ENCODE results near the gene CCDC57. TPM values are rescaled to one million over a fixed set of nuclear protein-coding genes. Genes with fewer than 3 reads are reported as not detected.

Gene CCDC57
- total RNA-seq, 1 donor from 2014 or later: 37.2 TPM

GRCh38 chr17:82104797-82105416 is 107.7 kb downstream of the CCDC57 start:
- Mint-ChIP-seq H3K27ac (ENCODE audit: unreplicated experiment) (no peak overlapping the region), H3K27me3 (ENCODE audit: unreplicated experiment) (peaks cover 5% of the 10 kb centered on the region), H3K4me3 (ENCODE audit: unreplicated experiment) (no peak overlapping the region), H3K4me1 (ENCODE audit: unreplicated experiment) (peaks cover 13% of the 10 kb centered on the region), H3K9me3 (ENCODE audit: unreplicated experiment) (no peaks in the 10 kb centered on the region), H3K36me3 (ENCODE audit: low read depth, unreplicated experiment) (peaks cover 4% of the 10 kb centered on the region)
- no peak for DNase-seq (ENCODE audit: low spot score)
- TF ChIP-seq, protein P1, sequence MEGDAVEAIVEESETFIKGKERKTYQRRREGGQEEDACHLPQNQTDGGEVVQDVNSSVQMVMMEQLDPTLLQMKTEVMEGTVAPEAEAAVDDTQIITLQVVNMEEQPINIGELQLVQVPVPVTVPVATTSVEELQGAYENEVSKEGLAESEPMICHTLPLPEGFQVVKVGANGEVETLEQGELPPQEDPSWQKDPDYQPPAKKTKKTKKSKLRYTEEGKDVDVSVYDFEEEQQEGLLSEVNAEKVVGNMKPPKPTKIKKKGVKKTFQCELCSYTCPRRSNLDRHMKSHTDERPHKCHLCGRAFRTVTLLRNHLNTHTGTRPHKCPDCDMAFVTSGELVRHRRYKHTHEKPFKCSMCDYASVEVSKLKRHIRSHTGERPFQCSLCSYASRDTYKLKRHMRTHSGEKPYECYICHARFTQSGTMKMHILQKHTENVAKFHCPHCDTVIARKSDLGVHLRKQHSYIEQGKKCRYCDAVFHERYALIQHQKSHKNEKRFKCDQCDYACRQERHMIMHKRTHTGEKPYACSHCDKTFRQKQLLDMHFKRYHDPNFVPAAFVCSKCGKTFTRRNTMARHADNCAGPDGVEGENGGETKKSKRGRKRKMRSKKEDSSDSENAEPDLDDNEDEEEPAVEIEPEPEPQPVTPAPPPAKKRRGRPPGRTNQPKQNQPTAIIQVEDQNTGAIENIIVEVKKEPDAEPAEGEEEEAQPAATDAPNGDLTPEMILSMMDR (IDR thresholded peaks at IDR 0.05; ENCODE audit: unreplicated experiment): no peak

DNA sequence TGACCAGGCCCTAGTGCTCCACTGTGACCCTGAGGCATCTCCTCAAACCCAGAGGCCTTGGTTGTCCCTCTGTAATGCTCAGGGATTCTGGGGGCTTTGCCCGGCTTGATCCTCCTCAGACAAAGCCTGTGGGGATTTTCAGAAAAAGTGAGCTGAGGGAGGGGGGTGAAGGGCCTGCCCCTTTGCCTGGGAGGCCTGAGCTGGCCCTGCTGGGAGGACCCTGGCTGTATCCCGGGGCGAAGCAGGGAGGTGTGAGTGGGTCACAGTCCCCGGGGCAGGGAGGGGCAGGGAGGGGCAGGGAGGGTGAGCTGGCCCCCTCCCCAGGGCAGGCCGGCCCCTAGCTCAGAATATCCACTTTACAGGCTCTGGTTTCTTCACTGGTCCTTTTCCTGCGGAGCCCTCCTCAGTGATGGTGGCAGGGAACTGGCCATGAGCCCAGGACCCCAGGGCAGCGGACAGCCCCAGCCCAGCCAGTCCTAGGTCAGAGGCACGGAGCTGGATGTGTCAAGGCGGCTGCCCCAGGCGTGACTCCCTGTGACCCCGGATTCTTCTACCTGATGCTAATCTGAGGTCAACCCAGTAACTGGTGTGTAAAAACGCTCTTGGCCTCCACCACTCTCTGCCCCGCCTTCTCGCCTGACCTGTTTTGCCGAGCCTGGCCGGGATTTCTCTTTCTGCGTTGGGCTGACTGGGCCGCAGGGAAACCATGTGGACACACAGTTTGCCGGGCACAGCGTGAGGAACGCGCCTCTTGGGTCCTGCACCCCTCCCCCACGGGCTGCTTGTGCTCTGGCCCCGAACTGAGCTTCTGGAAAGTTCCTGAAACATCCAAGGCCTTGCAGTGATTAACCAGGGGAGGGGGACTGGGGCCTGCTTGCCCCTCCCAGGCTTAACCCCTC is 108.8 kb downstream of the CCDC57 start:
- TF ChIP-seq, protein P1 (IDR thresholded peaks at IDR 0.05; ENCODE audit: unreplicated experiment): no peak
- Mint-ChIP-seq H3K9me3 (ENCODE audit: unreplicated experiment) (no peaks in the 10 kb centered on the region), H3K27ac (ENCODE audit: unreplicated experiment) (no peak overlapping the region), H3K4me1 (ENCODE audit: unreplicated experiment) (peaks cover 13% of the 10 kb centered on the region), H3K36me3 (ENCODE audit: low read depth, unreplicated experiment) (peaks cover 4% of the 10 kb centered on the region), H3K27me3 (ENCODE audit: unreplicated experiment) (peaks cover 7% of the 10 kb centered on the region), H3K4me3 (ENCODE audit: unreplicated experiment) (no peak overlapping the region)
- no peak for DNase-seq (ENCODE audit: low spot score)

DNA sequence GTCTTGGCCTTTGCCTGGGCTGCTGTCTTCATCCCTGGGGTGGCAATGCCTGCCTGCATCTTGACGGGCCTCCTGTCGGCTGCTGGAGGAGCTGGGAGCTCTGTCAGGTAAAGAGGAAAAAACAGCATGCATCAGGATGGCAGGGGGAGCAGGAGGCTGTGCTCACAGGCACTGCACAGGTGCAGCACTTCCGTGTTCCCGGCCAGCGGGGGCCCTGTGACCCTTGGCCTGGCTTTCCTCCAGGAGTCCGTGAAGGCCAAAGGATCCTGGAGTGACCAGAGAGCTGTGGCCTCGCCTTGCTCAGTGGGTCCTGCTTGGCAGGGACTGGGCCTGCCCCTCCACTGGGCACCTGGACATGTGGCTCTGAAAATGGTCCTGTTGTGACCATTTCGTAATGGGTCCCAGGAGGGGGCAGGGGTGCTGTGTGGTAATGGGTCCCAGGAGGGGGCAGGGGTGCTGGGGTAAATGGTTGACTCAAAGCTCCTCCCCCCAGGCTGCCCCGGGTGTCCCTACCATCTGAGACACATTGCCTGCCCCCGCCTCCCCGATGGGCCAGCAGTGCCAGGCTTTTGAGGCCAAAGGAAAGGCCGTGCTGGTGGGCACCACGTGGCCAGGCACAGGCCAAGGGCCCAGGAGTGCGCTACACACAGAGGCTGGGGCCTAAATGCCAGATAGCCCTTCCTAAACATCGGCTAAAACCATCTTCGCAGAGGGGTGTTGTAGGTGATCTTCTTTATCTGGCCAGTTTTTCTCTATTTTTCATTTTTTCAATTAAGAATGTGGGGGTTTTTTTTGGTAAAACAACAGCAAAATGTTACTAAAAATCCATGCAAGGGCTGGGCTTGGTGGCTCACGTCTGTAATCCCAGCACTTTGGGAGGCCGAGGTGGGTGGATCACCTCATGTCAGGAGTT is 110.6 kb downstream of the CCDC57 start:
- Mint-ChIP-seq H3K4me3 (ENCODE audit: unreplicated experiment) (no peak overlapping the region), H3K36me3 (ENCODE audit: low read depth, unreplicated experiment) (peaks cover 4% of the 10 kb centered on the region), H3K27ac (ENCODE audit: unreplicated experiment) (no peak overlapping the region), H3K27me3 (ENCODE audit: unreplicated experiment) (peaks cover 7% of the 10 kb centered on the region), H3K9me3 (ENCODE audit: unreplicated experiment) (no peaks in the 10 kb centered on the region), H3K4me1 (ENCODE audit: unreplicated experiment) (peaks cover 13% of the 10 kb centered on the region)
- TF ChIP-seq, protein P1 (IDR thresholded peaks at IDR 0.05; ENCODE audit: unreplicated experiment): no peak
- DNase-seq (ENCODE audit: low spot score): no peak

- H3K9me3 Mint-ChIP-seq (ENCODE audit: unreplicated experiment): no peaks in the 10 kb centered on the region
- H3K36me3 Mint-ChIP-seq (ENCODE audit: low read depth, unreplicated experiment): peaks cover 4% of the 10 kb centered on the region
- H3K4me1 Mint-ChIP-seq (ENCODE audit: unreplicated experiment): peaks cover 9% of the 10 kb centered on the region
- no peak overlapping the region for H3K27ac Mint-ChIP-seq (ENCODE audit: unreplicated experiment)
- H3K27me3 Mint-ChIP-seq (ENCODE audit: unreplicated experiment): peaks cover 7% of the 10 kb centered on the region
- peak overlapping the region; percentile 69 for H3K4me3 Mint-ChIP-seq (ENCODE audit: unreplicated experiment)
- DNase-seq (ENCODE audit: low spot score): no peak
- TF ChIP-seq, protein P1 (IDR thresholded peaks at IDR 0.05; ENCODE audit: unreplicated experiment): no peak
These were observed 111.3 kb downstream of the CCDC57 start for GRCh38 chr17:82101301-82101715.

Measured in endothelial cell (in vitro differentiated cells).